AG04450 (cell line): ENCODE results near the gene C19orf81. TPM values are rescaled to one million over a fixed set of nuclear protein-coding genes. Genes with fewer than 3 reads are reported as not detected.
"Not testable (repeated sequence)": the region's sequence is repeated elsewhere in the genome, so short reads cannot be mapped to it uniquely, and the experiment has no call there.

Experiments
- CTCF ChIA-PET: fragments of 300-600, 350-600 bp; formaldehyde crosslinking; extraction: SDS; loops from one replicate; lab custom pipeline; 2022; ENCODE audit warnings: antibody characterized with exemption, inconsistent platforms; lab: Charles Lee
- POLR2A ChIA-PET: fragments of 350-600 bp; formaldehyde crosslinking; extraction: SDS; loops from one replicate; lab custom pipeline; 2021; ENCODE audit warnings: antibody characterized with exemption, inconsistent platforms; lab: Yijun Ruan, JAX
- DNase-seq: peaks from one replicate; pipeline ENCODE4 v3.0.0-alpha.2; 2011; ENCODE audit warnings: low read depth, low spot score
- H3K27ac ChIP-seq: one replicate; pipeline ENCODE4 v1.5.1; 2012; ENCODE audit warnings: low read depth, low read length, control low read depth
- H3K27me3 ChIP-seq: one replicate; pipeline ENCODE4 v1.6.0; 2012; ENCODE audit warnings: low read length; ENCODE audit not compliant: control insufficient read depth, insufficient read depth
- H3K4me3 ChIP-seq: 2 replicates; pipeline ENCODE4 v1.5.1; 2011; ENCODE audit warnings: mild to moderate bottlenecking, low read depth, low read length, control low read depth
- H3K9me3 ChIP-seq: 2 replicates; pipeline ENCODE4 v1.5.1; 2012; ENCODE audit warnings: low read length; ENCODE audit not compliant: control insufficient read depth, insufficient read depth
- CTCF ChIP-seq: IDR thresholded peaks from 2 replicates; pipeline ENCODE4 v1.5.1; 2011; ENCODE audit warnings: low read depth, low read length, control low read depth, inconsistent platforms
- polyA plus RNA-seq: library from polyadenylated mRNA; depleted of rRNA; stranded (reverse); fragments of >200 nt; gene quantifications from 2 replicates; pipeline ENCODE4 v1.2.3, GENCODE V29; 2011

C19orf81 gene
- polyA plus RNA-seq, 1 experiment: not detected

- POLR2A ChIA-PET, H3K4me3 ChIP-seq, H3K27ac ChIP-seq, DNase-seq, CTCF ChIA-PET, H3K27me3 ChIP-seq: not testable (repeated sequence)
- peaks cover 25% of the 10 kb centered on the region for H3K9me3 ChIP-seq
These were observed 43.0 kb upstream of the C19orf81 start for GRCh38 chr19:50606059-50606836.

GRCh38 chr19:50607388-50607787 is 41.9 kb upstream of the C19orf81 start:
- DNase-seq: no peak
- ChIA-PET CTCF (no interaction called here), POLR2A (no interaction called here)
- Histone ChIP-seq H3K27me3 (no peaks in the 10 kb centered on the region), H3K4me3 (no peak overlapping the region), H3K9me3 (peaks cover 25% of the 10 kb centered on the region), H3K27ac (no peak overlapping the region)
- TF ChIP-seq CTCF: no peak

GRCh38 chr19:50607874-50608785 is 41.1 kb upstream of the C19orf81 start:
- Histone ChIP-seq H3K9me3 (peaks cover 25% of the 10 kb centered on the region), H3K4me3 (no peak overlapping the region), H3K27me3 (no peaks in the 10 kb centered on the region), H3K27ac (no peak overlapping the region)
- peak; percentile 51 for TF ChIP-seq CTCF
- DNase-seq: peak; percentile 8
- CTCF ChIA-PET: no interaction called here
- POLR2A ChIA-PET: no interaction called here

GRCh38 chr19:50612504-50613404 is 36.5 kb upstream of the C19orf81 start:
- DNase-seq, CTCF ChIA-PET, H3K27me3 ChIP-seq, H3K4me3 ChIP-seq, POLR2A ChIA-PET, H3K27ac ChIP-seq, H3K9me3 ChIP-seq: not testable (repeated sequence)

GRCh38 chr19:50618379-50618778 is 30.9 kb upstream of the C19orf81 start:
- POLR2A ChIA-PET, H3K9me3 ChIP-seq, H3K4me3 ChIP-seq, H3K27ac ChIP-seq, CTCF ChIA-PET, H3K27me3 ChIP-seq, DNase-seq: not testable (repeated sequence)

GRCh38 chr19:50619184-50619583 is 30.1 kb upstream of the C19orf81 start:
- H3K4me3 ChIP-seq, H3K27ac ChIP-seq, POLR2A ChIA-PET, H3K9me3 ChIP-seq, CTCF ChIA-PET, H3K27me3 ChIP-seq, DNase-seq: not testable (repeated sequence)

- CTCF ChIA-PET, DNase-seq, H3K27ac ChIP-seq, POLR2A ChIA-PET, H3K9me3 ChIP-seq, H3K4me3 ChIP-seq, H3K27me3 ChIP-seq: not testable (repeated sequence)
These were observed 28.8 kb upstream of the C19orf81 start for GRCh38 chr19:50620394-50620906.
